GM12878 (cell line): Measurements from ENCODE around the gene SCGB3A2.

Experiments used
- ATF7 ChIP-seq: fragments of 450-650 bp; IDR thresholded peaks from 2 replicates; pipeline ENCODE4 v1.6.1; 2016; ENCODE audit warnings: low read depth, mild to moderate bottlenecking
- CBFB ChIP-seq: IDR thresholded peaks from 2 replicates; pipeline ENCODE4 v1.6.1; 2016; ENCODE audit warnings: antibody characterized with exemption, low read depth
- DPF2 ChIP-seq: fragments of 450-650 bp; IDR thresholded peaks from 2 replicates; pipeline ENCODE4 v1.6.1; 2017; ENCODE audit warnings: mild to moderate bottlenecking
- TF ChIP-seq, protein P1 (sequence below): fragments of 450-650 bp; IDR thresholded peaks from 2 replicates; pipeline ENCODE4 v1.6.1; 2017; ENCODE audit warnings: borderline replicate concordance

DNA sequence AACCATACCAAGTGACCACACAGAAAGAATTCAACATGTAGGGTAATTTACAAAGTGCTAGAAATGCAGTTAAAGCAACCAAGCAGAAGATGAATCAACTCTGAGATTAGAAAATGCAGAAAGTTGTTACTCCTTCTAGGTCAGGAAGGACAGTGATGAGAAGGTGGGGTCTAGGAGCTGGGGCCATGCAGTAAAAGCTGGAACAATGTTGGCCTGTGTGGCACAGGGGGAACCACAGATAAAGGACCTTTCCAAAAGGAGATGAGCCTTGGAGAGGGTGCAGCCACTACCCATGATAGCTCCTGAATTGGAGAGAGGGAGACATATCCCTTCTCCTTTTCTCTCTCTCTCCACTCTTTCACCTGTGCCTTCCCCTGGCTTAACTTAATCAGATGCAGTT lies 2.4 kb upstream of the SCGB3A2 start:
- no peak for TF ChIP-seq CBFB
- TF ChIP-seq, protein P1, sequence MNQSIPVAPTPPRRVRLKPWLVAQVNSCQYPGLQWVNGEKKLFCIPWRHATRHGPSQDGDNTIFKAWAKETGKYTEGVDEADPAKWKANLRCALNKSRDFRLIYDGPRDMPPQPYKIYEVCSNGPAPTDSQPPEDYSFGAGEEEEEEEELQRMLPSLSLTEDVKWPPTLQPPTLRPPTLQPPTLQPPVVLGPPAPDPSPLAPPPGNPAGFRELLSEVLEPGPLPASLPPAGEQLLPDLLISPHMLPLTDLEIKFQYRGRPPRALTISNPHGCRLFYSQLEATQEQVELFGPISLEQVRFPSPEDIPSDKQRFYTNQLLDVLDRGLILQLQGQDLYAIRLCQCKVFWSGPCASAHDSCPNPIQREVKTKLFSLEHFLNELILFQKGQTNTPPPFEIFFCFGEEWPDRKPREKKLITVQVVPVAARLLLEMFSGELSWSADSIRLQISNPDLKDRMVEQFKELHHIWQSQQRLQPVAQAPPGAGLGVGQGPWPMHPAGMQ, result no peak
- no peak for TF ChIP-seq ATF7
- no peak for TF ChIP-seq DPF2
